Fibroblast of mammary gland (primary cell): ENCODE measurements around the gene IFNG.

Experiments used
- DNase-seq: peaks from one replicate; pipeline ENCODE4 v3.0.0-alpha.2; 2010; ENCODE audit warnings: low read depth
- H3K4me3 ChIP-seq: 2 replicates; pipeline ENCODE4 v1.5.1; 2011; ENCODE audit warnings: low read depth, mild to moderate bottlenecking, low read length, moderate library complexity; ENCODE audit not compliant: control insufficient read depth
- CTCF ChIP-seq: conservative IDR thresholded peaks from 2 replicates; pipeline ENCODE4 v1.5.1; 2011; ENCODE audit warnings: low read depth, low read length, inconsistent platforms; ENCODE audit not compliant: control insufficient read depth, insufficient read depth

Gene IFNG

GRCh38 chr12:68119250-68119649, 40.3 kb downstream of the IFNG start:
- no peak for DNase-seq
- no peak for TF ChIP-seq CTCF
- no peak overlapping the region for H3K4me3 ChIP-seq

- H3K4me3 ChIP-seq = no peak overlapping the region
- TF ChIP-seq CTCF = no peak
- no peak for DNase-seq
Measured at GRCh38 chr12:68118096-68118755, 41.3 kb downstream of the IFNG start.

GRCh38 chr12:68117661-68118060, 41.9 kb downstream of the IFNG start:
- no peak for DNase-seq

GRCh38 chr12:68115281-68115680, 44.3 kb downstream of the IFNG start:
- no peak for TF ChIP-seq CTCF
- H3K4me3 ChIP-seq = no peak overlapping the region
- DNase-seq = no peak

More at GRCh38 chr12:68117661-68118060, 41.9 kb downstream of the IFNG start:
- no peak overlapping the region for H3K4me3 ChIP-seq
- TF ChIP-seq CTCF = no peak

GRCh38 chr12:68114606-68115005, 44.9 kb downstream of the IFNG start:
- no peak overlapping the region for H3K4me3 ChIP-seq
- DNase-seq = no peak
- TF ChIP-seq CTCF = no peak

GRCh38 chr12:68113644-68114043, 45.9 kb downstream of the IFNG start:
- no peak for DNase-seq
- TF ChIP-seq CTCF = peak; percentile 32
- H3K4me3 ChIP-seq = no peak overlapping the region

GRCh38 chr12:68111995-68112394, 47.5 kb downstream of the IFNG start:
- TF ChIP-seq CTCF = no peak
- DNase-seq = no peak

More at GRCh38 chr12:68111995-68112394, 47.5 kb downstream of the IFNG start:
- no peak overlapping the region for H3K4me3 ChIP-seq
